ENCODE data around the gene ITK.

The ITK gene

GRCh38 chr5:157290156-157290980 lies 109.7 kb downstream of the ITK start:
- CTCF ChIA-PET, result no interaction called here
- TF ChIP-seq HDGF (IDR thresholded peaks at IDR 0.05; ENCODE audit: borderline replicate concordance), result no peak
- no peak for DNase-seq (ENCODE audit: extremely low spot score)
- POLR2A ChIA-PET, result no interaction called here

GRCh38 chr5:157290981-157291711 lies 110.5 kb downstream of the ITK start:
- DNase-seq (ENCODE audit: extremely low spot score), result no peak
- CTCF ChIA-PET, result no interaction called here
- POLR2A ChIA-PET, result no interaction called here
- TF ChIP-seq FOXA1 (IDR thresholded peaks at IDR 0.05) (no peak), BHLHE40 (IDR thresholded peaks at IDR 0.05; ENCODE audit: borderline replicate concordance) (no peak), HDGF (IDR thresholded peaks at IDR 0.05; ENCODE audit: borderline replicate concordance) (no peak), TARDBP (IDR thresholded peaks at IDR 0.05) (no peak), CTBP1 (IDR thresholded peaks at IDR 0.05; ENCODE audit: borderline replicate concordance) (no peak), LEF1 (IDR thresholded peaks at IDR 0.05; ENCODE audit: borderline replicate concordance) (no peak), ZNF384 (IDR thresholded peaks at IDR 0.05) (no peak), SUZ12 (IDR thresholded peaks at IDR 0.05) (no peak), FOXM1 (IDR thresholded peaks at IDR 0.05; ENCODE audit: borderline replicate concordance) (no peak), FOXK2 (IDR thresholded peaks at IDR 0.05) (no peak), PKNOX1 (IDR thresholded peaks at IDR 0.05) (no peak), SP1 (IDR thresholded peaks at IDR 0.05) (no peak), ARNT (IDR thresholded peaks at IDR 0.05) (no peak)

- DNase-seq (ENCODE audit: extremely low spot score), result no peak
- POLR2A ChIA-PET, result no interaction called here
- CTCF ChIA-PET, result no interaction called here
- no peak for TF ChIP-seq ZNF384 (IDR thresholded peaks at IDR 0.05)
- no peak for TF ChIP-seq L3MBTL2 (conservative IDR thresholded peaks at IDR 0.05)
- no peak for TF ChIP-seq LEF1 (IDR thresholded peaks at IDR 0.05; ENCODE audit: borderline replicate concordance)
These were observed 112.0 kb downstream of the ITK start for GRCh38 chr5:157292599-157292998.

GRCh38 chr5:157294407-157295091 lies 113.9 kb downstream of the ITK start:
- POLR2A ChIA-PET, result no interaction called here
- TF ChIP-seq CTBP1 (IDR thresholded peaks at IDR 0.05; ENCODE audit: borderline replicate concordance) (no peak), HDGF (IDR thresholded peaks at IDR 0.05; ENCODE audit: borderline replicate concordance) (no peak), NFRKB (IDR thresholded peaks at IDR 0.05) (no peak), L3MBTL2 (conservative IDR thresholded peaks at IDR 0.05) (no peak), PKNOX1 (IDR thresholded peaks at IDR 0.05) (no peak), FOXM1 (IDR thresholded peaks at IDR 0.05; ENCODE audit: borderline replicate concordance) (no peak), SUZ12 (IDR thresholded peaks at IDR 0.05) (no peak), ELF4 (IDR thresholded peaks at IDR 0.05) (no peak), BHLHE40 (IDR thresholded peaks at IDR 0.05; ENCODE audit: borderline replicate concordance) (no peak), ZNF384 (IDR thresholded peaks at IDR 0.05) (no peak), TARDBP (IDR thresholded peaks at IDR 0.05) (no peak), LEF1 (IDR thresholded peaks at IDR 0.05; ENCODE audit: borderline replicate concordance) (no peak), FOXA1 (IDR thresholded peaks at IDR 0.05) (no peak), ARNT (IDR thresholded peaks at IDR 0.05) (no peak), SP1 (IDR thresholded peaks at IDR 0.05) (no peak)
- CTCF ChIA-PET, result no interaction called here
- DNase-seq (ENCODE audit: extremely low spot score), result no peak

GRCh38 chr5:157295247-157295646 lies 114.6 kb downstream of the ITK start:
- no peak for DNase-seq (ENCODE audit: extremely low spot score)
- no peak for TF ChIP-seq HDGF (IDR thresholded peaks at IDR 0.05; ENCODE audit: borderline replicate concordance)
- no peak for TF ChIP-seq L3MBTL2 (conservative IDR thresholded peaks at IDR 0.05)
- no peak for TF ChIP-seq SP1 (IDR thresholded peaks at IDR 0.05)
- no peak for TF ChIP-seq FOXA1 (IDR thresholded peaks at IDR 0.05)
- no peak for TF ChIP-seq SUZ12 (IDR thresholded peaks at IDR 0.05)
- no peak for TF ChIP-seq NFRKB (IDR thresholded peaks at IDR 0.05)
- no peak for TF ChIP-seq ZNF384 (IDR thresholded peaks at IDR 0.05)
- no peak for TF ChIP-seq BHLHE40 (IDR thresholded peaks at IDR 0.05; ENCODE audit: borderline replicate concordance)
- no peak for TF ChIP-seq PKNOX1 (IDR thresholded peaks at IDR 0.05)
- TF ChIP-seq CTBP1 (IDR thresholded peaks at IDR 0.05; ENCODE audit: borderline replicate concordance), result no peak
- no peak for TF ChIP-seq LEF1 (IDR thresholded peaks at IDR 0.05; ENCODE audit: borderline replicate concordance)
- no peak for TF ChIP-seq TARDBP (IDR thresholded peaks at IDR 0.05)
- no peak for TF ChIP-seq ARNT (IDR thresholded peaks at IDR 0.05)
- no peak for TF ChIP-seq FOXK2 (IDR thresholded peaks at IDR 0.05)
- TF ChIP-seq FOXM1 (IDR thresholded peaks at IDR 0.05; ENCODE audit: borderline replicate concordance), result no peak
- TF ChIP-seq ELF4 (IDR thresholded peaks at IDR 0.05), result no peak
- ChIA-PET CTCF (no interaction called here), POLR2A (no interaction called here)

All from HEK293T (cell line).